Fibroblast of upper back skin (primary cell): Measurements from ENCODE around the gene SORCS1.
"Not testable (repeated sequence)": the region's sequence is repeated elsewhere in the genome, so short reads cannot be mapped to it uniquely, and the experiment has no call there.

Source experiments
- DNase-seq: peaks from one replicate; pipeline ENCODE4 v3.0.0-alpha.2; 2013

The SORCS1 gene

GRCh38 chr10:107037192-107038122 lies 127.0 kb downstream of the SORCS1 start:
- DNase-seq, result no peak

GRCh38 chr10:107033799-107034422 lies 130.6 kb downstream of the SORCS1 start:
- DNase-seq, result no peak

GRCh38 chr10:107032700-107033401 lies 131.7 kb downstream of the SORCS1 start:
- DNase-seq, result no peak

GRCh38 chr10:107031931-107032699 lies 132.4 kb downstream of the SORCS1 start:
- DNase-seq, result peak; percentile 51

- no peak for DNase-seq
These were observed 136.3 kb downstream of the SORCS1 start for GRCh38 chr10:107028236-107028635.

GRCh38 chr10:107025676-107026075 lies 138.8 kb downstream of the SORCS1 start:
- DNase-seq, result no peak

GRCh38 chr10:107024033-107024432 lies 140.5 kb downstream of the SORCS1 start:
- DNase-seq, result not testable (repeated sequence)

- DNase-seq, result peak; percentile 3
These were observed 141.7 kb downstream of the SORCS1 start for GRCh38 chr10:107022600-107023354.

- no peak for DNase-seq
These were observed 145.4 kb downstream of the SORCS1 start for GRCh38 chr10:107019154-107019553.

GRCh38 chr10:107013258-107014006 lies 151.1 kb downstream of the SORCS1 start:
- DNase-seq, result no peak

- no peak for DNase-seq
These were observed 152.5 kb downstream of the SORCS1 start for GRCh38 chr10:107011992-107012391.

GRCh38 chr10:107011105-107011504 lies 153.4 kb downstream of the SORCS1 start:
- no peak for DNase-seq

- DNase-seq, result no peak
These were observed 154.0 kb downstream of the SORCS1 start for GRCh38 chr10:107010531-107010930.

GRCh38 chr10:107004362-107004761 lies 160.1 kb downstream of the SORCS1 start:
- no peak for DNase-seq

- no peak for DNase-seq
These were observed 162.4 kb downstream of the SORCS1 start for GRCh38 chr10:107002068-107002467.

GRCh38 chr10:106999118-106999707 lies 165.3 kb downstream of the SORCS1 start:
- no peak for DNase-seq

- DNase-seq, result peak; percentile 2
These were observed 166.8 kb downstream of the SORCS1 start for GRCh38 chr10:106997721-106998120.

GRCh38 chr10:106996510-106996909 lies 168.0 kb downstream of the SORCS1 start:
- no peak for DNase-seq

- no peak for DNase-seq
These were observed 172.5 kb downstream of the SORCS1 start for GRCh38 chr10:106992055-106992454.

- no peak for DNase-seq
These were observed 173.4 kb downstream of the SORCS1 start for GRCh38 chr10:106991091-106991490.

GRCh38 chr10:106987362-106987761 lies 177.1 kb downstream of the SORCS1 start:
- DNase-seq, result no peak
